Measurements from ENCODE around the gene PTPRH. TPM values are rescaled to one million over a fixed set of nuclear protein-coding genes. Genes with fewer than 3 reads are reported as not detected.

Gene PTPRH
- total and polyA plus RNA-seq, 9 of the 15 experiments (the other 6 are each of a cell fraction or from before 2014, with no cell fraction given), result 0.87 to 34.3 (median 22.7) TPM

GRCh38 chr19:55175117-55175867, 34.0 kb downstream of the PTPRH start (continued):
- TF ChIP-seq SLC30A9 (CRISPR knock-in tag; IDR thresholded peaks at IDR 0.05) (no peak), ZNF146 (CRISPR knock-in tag; IDR thresholded peaks at IDR 0.05; ENCODE audit: unreplicated experiment) (no peak), ZFP91 (CRISPR knock-in tag; IDR thresholded peaks at IDR 0.05) (no peak), ZBTB7A (IDR thresholded peaks at IDR 0.05; ENCODE audit: borderline replicate concordance, control insufficient read depth, low read depth, low read length) (peak; percentile 18; the same call in 1 of the 2 replicates), HCFC1 (IDR thresholded peaks at IDR 0.05; ENCODE audit: low read depth, low read length) (no peak), NCOA1 (IDR thresholded peaks at IDR 0.05; ENCODE audit: low read depth) (peak; percentile 38; the same call in 1 of the 2 replicates), PTBP1 (IDR thresholded peaks at IDR 0.05; ENCODE audit: low read depth, low read length) (no peak), MEF2D (tag; conservative IDR thresholded peaks at IDR 0.05; ENCODE audit: low read depth) (no peak), BMI1 (IDR thresholded peaks at IDR 0.05; ENCODE audit: low read length) (no peak), POLR2A (conservative IDR thresholded peaks at IDR 0.05) (peak; percentile 86), TGIF2 (CRISPR knock-in tag; IDR thresholded peaks at IDR 0.05) (no peak), PRPF4 (IDR thresholded peaks at IDR 0.05; ENCODE audit: insufficient read depth, low read depth, low read length, poor library complexity, severe bottlenecking) (no peak), CEBPB (tag; IDR thresholded peaks at IDR 0.05) (no peak), ZZZ3 (IDR thresholded peaks at IDR 0.05) (no peak), BCL6 (CRISPR knock-in tag; IDR thresholded peaks at IDR 0.05) (no peak), RHOXF2B (CRISPR knock-in tag; conservative IDR thresholded peaks at IDR 0.05) (no peak), MEF2A (IDR thresholded peaks at IDR 0.05; ENCODE audit: control insufficient read depth, low read depth, low read length) (no peak), POLR2B (IDR thresholded peaks at IDR 0.05; ENCODE audit: low read depth, partially characterized antibody) (peak; percentile 86), ZNF764 (CRISPR knock-in tag; IDR thresholded peaks at IDR 0.05; ENCODE audit: low read depth) (no peak), ZNF12 (CRISPR knock-in tag; IDR thresholded peaks at IDR 0.05) (no peak)
- TF ChIP-seq, protein P1, sequence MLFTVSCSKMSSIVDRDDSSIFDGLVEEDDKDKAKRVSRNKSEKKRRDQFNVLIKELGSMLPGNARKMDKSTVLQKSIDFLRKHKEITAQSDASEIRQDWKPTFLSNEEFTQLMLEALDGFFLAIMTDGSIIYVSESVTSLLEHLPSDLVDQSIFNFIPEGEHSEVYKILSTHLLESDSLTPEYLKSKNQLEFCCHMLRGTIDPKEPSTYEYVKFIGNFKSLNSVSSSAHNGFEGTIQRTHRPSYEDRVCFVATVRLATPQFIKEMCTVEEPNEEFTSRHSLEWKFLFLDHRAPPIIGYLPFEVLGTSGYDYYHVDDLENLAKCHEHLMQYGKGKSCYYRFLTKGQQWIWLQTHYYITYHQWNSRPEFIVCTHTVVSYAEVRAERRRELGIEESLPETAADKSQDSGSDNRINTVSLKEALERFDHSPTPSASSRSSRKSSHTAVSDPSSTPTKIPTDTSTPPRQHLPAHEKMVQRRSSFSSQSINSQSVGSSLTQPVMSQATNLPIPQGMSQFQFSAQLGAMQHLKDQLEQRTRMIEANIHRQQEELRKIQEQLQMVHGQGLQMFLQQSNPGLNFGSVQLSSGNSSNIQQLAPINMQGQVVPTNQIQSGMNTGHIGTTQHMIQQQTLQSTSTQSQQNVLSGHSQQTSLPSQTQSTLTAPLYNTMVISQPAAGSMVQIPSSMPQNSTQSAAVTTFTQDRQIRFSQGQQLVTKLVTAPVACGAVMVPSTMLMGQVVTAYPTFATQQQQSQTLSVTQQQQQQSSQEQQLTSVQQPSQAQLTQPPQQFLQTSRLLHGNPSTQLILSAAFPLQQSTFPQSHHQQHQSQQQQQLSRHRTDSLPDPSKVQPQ (CRISPR knock-in tag; IDR thresholded peaks at IDR 0.05; ENCODE audit: borderline replicate concordance), result no peak
- TF ChIP-seq, protein P2, sequence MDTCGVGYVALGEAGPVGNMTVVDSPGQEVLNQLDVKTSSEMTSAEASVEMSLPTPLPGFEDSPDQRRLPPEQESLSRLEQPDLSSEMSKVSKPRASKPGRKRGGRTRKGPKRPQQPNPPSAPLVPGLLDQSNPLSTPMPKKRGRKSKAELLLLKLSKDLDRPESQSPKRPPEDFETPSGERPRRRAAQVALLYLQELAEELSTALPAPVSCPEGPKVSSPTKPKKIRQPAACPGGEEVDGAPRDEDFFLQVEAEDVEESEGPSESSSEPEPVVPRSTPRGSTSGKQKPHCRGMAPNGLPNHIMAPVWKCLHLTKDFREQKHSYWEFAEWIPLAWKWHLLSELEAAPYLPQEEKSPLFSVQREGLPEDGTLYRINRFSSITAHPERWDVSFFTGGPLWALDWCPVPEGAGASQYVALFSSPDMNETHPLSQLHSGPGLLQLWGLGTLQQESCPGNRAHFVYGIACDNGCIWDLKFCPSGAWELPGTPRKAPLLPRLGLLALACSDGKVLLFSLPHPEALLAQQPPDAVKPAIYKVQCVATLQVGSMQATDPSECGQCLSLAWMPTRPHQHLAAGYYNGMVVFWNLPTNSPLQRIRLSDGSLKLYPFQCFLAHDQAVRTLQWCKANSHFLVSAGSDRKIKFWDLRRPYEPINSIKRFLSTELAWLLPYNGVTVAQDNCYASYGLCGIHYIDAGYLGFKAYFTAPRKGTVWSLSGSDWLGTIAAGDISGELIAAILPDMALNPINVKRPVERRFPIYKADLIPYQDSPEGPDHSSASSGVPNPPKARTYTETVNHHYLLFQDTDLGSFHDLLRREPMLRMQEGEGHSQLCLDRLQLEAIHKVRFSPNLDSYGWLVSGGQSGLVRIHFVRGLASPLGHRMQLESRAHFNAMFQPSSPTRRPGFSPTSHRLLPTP (IDR thresholded peaks at IDR 0.05; ENCODE audit: borderline replicate concordance, extremely low read depth, insufficient read length), result no peak

All from K562 (cell line).